K562 (cell line): Measurements from ENCODE around the gene PHKG1. TPM values are rescaled to one million over a fixed set of nuclear protein-coding genes. Genes with fewer than 3 reads are reported as not detected.

ENCODE experiments used
- ARNT ChIP-seq, 2 experiments: fragments of 450-650 bp; IDR thresholded peaks; 2 replicates each; pipeline ENCODE4 v1.6.1; 2016; ENCODE audit warnings: mild to moderate bottlenecking in 1 of 2
- CHD1 ChIP-seq: fragments of 200-600 bp; sonication (generic); IDR thresholded peaks from one replicate; pipeline ENCODE4 v1.6.1; 2012; ENCODE audit warnings: mild to moderate bottlenecking, moderate library complexity, low read length, inconsistent platforms
- GATAD2B ChIP-seq: fragments of 450-650 bp; IDR thresholded peaks from 2 replicates; pipeline ENCODE4 v1.6.1; 2017; ENCODE audit warnings: mild to moderate bottlenecking, borderline replicate concordance
- HNRNPLL ChIP-seq: fragments of 200-400 bp; formaldehyde crosslinking; IDR thresholded peaks from 2 replicates; pipeline ENCODE4 v1.6.1; 2017; ENCODE audit warnings: low read length, low read depth, mild to moderate bottlenecking; ENCODE audit not compliant: poor library complexity, severe bottlenecking
- KLF6 ChIP-seq: fragments of 250-450 bp; sonication (Bioruptor Pico); IDR thresholded peaks from 2 replicates; pipeline ENCODE4 v1.4.0; 2020; ENCODE audit warnings: mild to moderate bottlenecking, moderate library complexity, borderline replicate concordance
- MAFK ChIP-seq: IDR thresholded peaks from 2 replicates; pipeline ENCODE4 v1.6.1; 2011; ENCODE audit warnings: low read length, improper control_type of control experiment
- MTA3 ChIP-seq: fragments of 450-650 bp; formaldehyde crosslinking; IDR thresholded peaks from 2 replicates; pipeline ENCODE4 v1.6.1; 2017; ENCODE audit warnings: mild to moderate bottlenecking, borderline replicate concordance
- NR3C1 ChIP-seq: sonication (generic); formaldehyde crosslinking; IDR thresholded peaks from 2 replicates; pipeline ENCODE4 v1.8.1; 2022; ENCODE audit warnings: missing genetic modification reagents
- RBM25 ChIP-seq: fragments of 200-400 bp; formaldehyde crosslinking; IDR thresholded peaks from 2 replicates; pipeline ENCODE4 v1.6.1; 2018; ENCODE audit warnings: low read length, low read depth, moderate library complexity; ENCODE audit not compliant: severe bottlenecking
- SMAD4 ChIP-seq: fragments of 250-450 bp; sonication (Bioruptor Pico); conservative IDR thresholded peaks from 2 replicates; pipeline ENCODE4 v1.8.0; 2021; ENCODE audit warnings: inconsistent platforms, mild to moderate bottlenecking, moderate library complexity
- TBL1XR1 ChIP-seq, 2 experiments: IDR thresholded peaks; 2 replicates each; pipeline ENCODE4 v1.6.1; 2012; ENCODE audit warnings: improper control_type of control experiment in 2 of 2, low read length in 2 of 2, mild to moderate bottlenecking in 1 of 2
- TCF7L2 ChIP-seq: fragments of 150-350 bp; IDR thresholded peaks from 2 replicates; pipeline ENCODE4 v1.6.1; 2016; ENCODE audit warnings: low read depth, mild to moderate bottlenecking, low read length, moderate library complexity
- TEAD2 ChIP-seq: fragments of 450-650 bp; IDR thresholded peaks from 2 replicates; pipeline ENCODE4 v1.6.1; 2016; ENCODE audit warnings: missing genetic modification characterization, control low read depth, missing compliant biosample characterization
- U2AF1 ChIP-seq: fragments of 200-400 bp; formaldehyde crosslinking; optimal IDR thresholded peaks from 2 replicates; pipeline ENCODE3; 2017; ENCODE audit warnings: mild to moderate bottlenecking, low read depth, low read length, moderate library complexity
- ZBTB8A ChIP-seq: fragments of 450-650 bp; IDR thresholded peaks from 2 replicates; pipeline ENCODE4 v1.6.1; 2018; ENCODE audit warnings: mild to moderate bottlenecking, moderate library complexity; ENCODE audit not compliant: partially characterized antibody
- polyA plus RNA-seq, 8 experiments: library from polyadenylated mRNA; depleted of rRNA in 4 of 8; stranded (reverse) in 5 of 8; unstranded in 3 of 8; fragments of >200 nt; fragmentation: Nextera tagmentation in 2 of 8; fragmentation: Illumina TruSeq in 1 of 8; extraction: Ambion mirVana in 2 of 8; extraction: Trizol in 1 of 8; gene quantifications; 2 replicates each; pipeline versions ENCODE4 v1.2.1 to v1.2.3, GENCODE V29; 2011 to 2014; ENCODE audit warnings: inconsistent platforms in 1 of 8, missing spikeins in 1 of 8
- total RNA-seq, 7 experiments: library from RNA; depleted of rRNA in 6 of 7; stranded (reverse); fragments of >200 nt in 6 of 7; fragmentation: Illumina TruSeq in 2 of 7; extraction: Trizol in 2 of 7; gene quantifications; 2 replicates each; pipeline versions ENCODE4 v1.2.1 to v1.2.3, GENCODE V29; 2011 to 2021; ENCODE audit warnings: low replicate concordance in 1 of 7
- TF ChIP-seq, protein P1 (sequence below): fragments of 250-450 bp; sonication (Bioruptor Pico); IDR thresholded peaks from 2 replicates; pipeline ENCODE4 v1.5.0; 2021; ENCODE audit warnings: mild to moderate bottlenecking, moderate library complexity
- TF ChIP-seq, protein P2 (sequence below): fragments of 250-450 bp; sonication (Bioruptor Pico); IDR thresholded peaks from 2 replicates; pipeline ENCODE4 v1.4.0; 2020; ENCODE audit warnings: borderline replicate concordance
- TF ChIP-seq, protein P3 (sequence below): sonication (generic); formaldehyde crosslinking; IDR thresholded peaks from 2 replicates; pipeline ENCODE4 v1.8.0; 2023; ENCODE audit warnings: mild to moderate bottlenecking, missing genetic modification reagents

Gene PHKG1
- total and polyA plus RNA-seq, 9 of the 15 experiments (the other 6 are each of a cell fraction or from before 2014, with no cell fraction given): 0.10 to 0.83 (median 0.46) TPM

DNA sequence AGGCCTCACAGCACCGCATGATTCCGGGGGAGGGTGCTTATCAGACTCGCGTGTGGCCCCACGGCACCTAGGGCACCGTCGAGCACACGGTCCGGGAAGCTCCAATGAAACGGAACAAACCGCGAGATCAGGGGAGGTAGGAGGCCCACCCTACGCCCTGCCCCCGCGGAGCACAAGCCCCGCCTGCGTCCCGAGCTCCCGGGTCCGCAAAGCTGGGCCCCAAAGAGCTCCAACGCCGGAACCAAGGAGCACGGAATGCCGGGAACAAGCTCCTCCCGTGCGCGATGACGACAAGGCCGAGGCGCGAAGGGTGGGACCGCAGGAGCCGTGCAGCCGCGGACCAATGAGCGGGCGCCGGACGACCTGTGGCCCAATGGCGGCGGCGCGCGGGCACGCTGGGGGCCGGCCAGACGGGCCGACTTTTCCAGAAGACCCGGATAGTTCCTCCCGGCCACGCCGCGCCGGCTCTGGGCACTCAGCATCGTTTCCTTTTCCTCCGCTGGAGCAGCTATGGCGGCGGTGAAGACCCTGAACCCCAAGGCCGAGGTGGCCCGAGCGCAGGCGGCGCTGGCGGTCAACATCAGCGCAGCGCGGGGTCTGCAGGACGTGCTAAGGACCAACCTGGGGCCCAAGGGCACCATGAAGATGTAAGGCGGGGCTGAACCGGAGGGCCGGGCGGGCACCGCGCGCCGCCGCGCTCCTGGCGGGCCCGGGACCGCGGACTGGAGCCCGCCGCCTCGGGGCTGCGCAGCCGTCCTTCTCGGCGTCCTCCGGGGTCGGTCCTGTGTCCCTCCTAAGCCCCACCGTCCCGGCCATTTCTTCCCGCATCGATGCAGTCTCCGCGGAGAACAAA, 41.2 kb downstream of the PHKG1 start, which contains the start of the genes CCT6A and PSPH (continued):
- TF ChIP-seq MAFK: no peak
- TF ChIP-seq, protein P1, sequence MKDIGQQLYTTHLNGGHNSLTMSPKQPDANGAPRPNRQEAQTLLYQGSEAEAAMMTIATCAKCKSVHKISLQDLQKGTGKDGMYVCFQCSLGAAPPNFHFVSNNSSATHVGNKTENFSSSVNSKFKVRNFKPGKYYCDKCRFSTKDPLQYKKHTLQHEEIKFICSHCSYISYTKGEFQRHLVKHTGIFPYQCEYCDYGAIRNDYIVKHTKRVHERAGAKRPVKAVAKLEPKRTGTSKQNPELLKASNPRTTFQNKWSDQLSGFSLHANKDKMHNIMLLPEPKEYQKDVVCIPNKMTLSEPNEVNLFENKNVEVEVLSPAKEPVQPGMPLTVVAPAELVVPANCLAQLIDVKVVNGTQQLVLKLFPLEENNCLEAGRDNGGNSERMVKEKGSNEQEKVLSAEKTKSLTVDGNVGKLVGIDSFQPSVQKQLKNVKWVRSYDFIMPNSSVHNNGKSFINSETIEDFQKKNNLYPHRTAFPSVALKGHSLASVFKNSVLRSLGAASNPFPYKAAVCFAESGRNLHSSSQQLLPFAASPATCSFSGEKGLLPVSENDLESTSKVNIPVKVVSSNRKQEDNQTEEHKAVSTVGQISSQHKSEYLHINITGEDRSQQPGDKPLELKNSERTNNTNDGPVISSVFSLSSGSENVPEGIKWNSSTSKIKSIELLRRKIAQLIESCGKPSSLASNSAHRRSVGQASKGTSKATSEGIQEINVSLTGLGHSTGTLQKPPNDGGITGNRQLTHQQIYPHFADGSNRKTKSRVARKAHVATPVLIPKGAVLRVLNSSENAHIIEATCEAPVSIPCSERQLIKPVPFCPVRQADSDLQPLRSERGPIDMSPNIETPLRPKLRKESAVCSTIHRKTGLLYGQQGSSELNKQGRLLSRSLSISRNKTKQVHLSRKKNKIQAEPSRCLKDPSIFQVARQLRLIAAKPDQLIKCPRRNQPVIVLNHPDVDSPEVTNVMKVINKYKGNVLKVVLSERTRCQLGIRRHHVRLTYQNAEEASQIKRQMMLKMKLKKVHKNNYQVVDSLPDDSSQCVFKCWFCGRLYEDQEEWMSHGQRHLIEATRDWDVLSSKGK (CRISPR knock-in tag): no peak
- peak; percentile 94 for TF ChIP-seq CHD1
- peak; percentile 100 for TF ChIP-seq RBM25
- TF ChIP-seq HNRNPLL: peak; percentile 85
- no peak for TF ChIP-seq U2AF1
- no peak for TF ChIP-seq TEAD2 (tag)
- no peak; the same call in none of the 2 replicates for TF ChIP-seq SMAD4 (CRISPR knock-in tag)
- TF ChIP-seq, protein P2, sequence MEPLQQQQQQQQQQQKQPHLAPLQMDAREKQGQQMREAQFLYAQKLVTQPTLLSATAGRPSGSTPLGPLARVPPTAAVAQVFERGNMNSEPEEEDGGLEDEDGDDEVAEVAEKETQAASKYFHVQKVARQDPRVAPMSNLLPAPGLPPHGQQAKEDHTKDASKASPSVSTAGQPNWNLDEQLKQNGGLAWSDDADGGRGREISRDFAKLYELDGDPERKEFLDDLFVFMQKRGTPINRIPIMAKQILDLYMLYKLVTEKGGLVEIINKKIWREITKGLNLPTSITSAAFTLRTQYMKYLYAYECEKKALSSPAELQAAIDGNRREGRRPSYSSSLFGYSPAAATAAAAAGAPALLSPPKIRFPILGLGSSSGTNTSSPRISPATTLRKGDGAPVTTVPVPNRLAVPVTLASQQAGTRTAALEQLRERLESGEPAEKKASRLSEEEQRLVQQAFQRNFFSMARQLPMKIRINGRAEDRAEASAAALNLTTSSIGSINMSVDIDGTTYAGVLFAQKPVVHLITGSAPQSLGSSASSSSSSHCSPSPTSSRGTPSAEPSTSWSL (CRISPR knock-in tag): no peak
- TF ChIP-seq TBL1XR1 (IDR thresholded peaks at IDR 0.05; ENCODE audit: low read length in 2 of 2): no peak
- TF ChIP-seq ARNT (IDR thresholded peaks at IDR 0.05): no peak
- TF ChIP-seq GATAD2B: peak; percentile 77; the same call in 1 of the 2 replicates
- TF ChIP-seq NR3C1 (CRISPR knock-in tag): no peak
- no peak for TF ChIP-seq TCF7L2
- no peak for TF ChIP-seq ZBTB8A
- no peak for TF ChIP-seq KLF6 (CRISPR knock-in tag)
- TF ChIP-seq, protein P3, sequence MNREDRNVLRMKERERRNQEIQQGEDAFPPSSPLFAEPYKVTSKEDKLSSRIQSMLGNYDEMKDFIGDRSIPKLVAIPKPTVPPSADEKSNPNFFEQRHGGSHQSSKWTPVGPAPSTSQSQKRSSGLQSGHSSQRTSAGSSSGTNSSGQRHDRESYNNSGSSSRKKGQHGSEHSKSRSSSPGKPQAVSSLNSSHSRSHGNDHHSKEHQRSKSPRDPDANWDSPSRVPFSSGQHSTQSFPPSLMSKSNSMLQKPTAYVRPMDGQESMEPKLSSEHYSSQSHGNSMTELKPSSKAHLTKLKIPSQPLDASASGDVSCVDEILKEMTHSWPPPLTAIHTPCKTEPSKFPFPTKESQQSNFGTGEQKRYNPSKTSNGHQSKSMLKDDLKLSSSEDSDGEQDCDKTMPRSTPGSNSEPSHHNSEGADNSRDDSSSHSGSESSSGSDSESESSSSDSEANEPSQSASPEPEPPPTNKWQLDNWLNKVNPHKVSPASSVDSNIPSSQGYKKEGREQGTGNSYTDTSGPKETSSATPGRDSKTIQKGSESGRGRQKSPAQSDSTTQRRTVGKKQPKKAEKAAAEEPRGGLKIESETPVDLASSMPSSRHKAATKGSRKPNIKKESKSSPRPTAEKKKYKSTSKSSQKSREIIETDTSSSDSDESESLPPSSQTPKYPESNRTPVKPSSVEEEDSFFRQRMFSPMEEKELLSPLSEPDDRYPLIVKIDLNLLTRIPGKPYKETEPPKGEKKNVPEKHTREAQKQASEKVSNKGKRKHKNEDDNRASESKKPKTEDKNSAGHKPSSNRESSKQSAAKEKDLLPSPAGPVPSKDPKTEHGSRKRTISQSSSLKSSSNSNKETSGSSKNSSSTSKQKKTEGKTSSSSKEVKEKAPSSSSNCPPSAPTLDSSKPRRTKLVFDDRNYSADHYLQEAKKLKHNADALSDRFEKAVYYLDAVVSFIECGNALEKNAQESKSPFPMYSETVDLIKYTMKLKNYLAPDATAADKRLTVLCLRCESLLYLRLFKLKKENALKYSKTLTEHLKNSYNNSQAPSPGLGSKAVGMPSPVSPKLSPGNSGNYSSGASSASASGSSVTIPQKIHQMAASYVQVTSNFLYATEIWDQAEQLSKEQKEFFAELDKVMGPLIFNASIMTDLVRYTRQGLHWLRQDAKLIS (CRISPR knock-in tag): 0 out of 2 replicates have a peak, but pooled peaks have one; percentile 51
- peak; percentile 83; the same call in 1 of the 2 replicates for TF ChIP-seq MTA3
